GM12874 (cell line): ENCODE data around the gene SMOC2.

Source experiments
- TF ChIP-seq, protein P1 (sequence below): IDR thresholded peaks from 2 replicates; pipeline ENCODE4 v1.5.1; 2011; ENCODE audit warnings: low read depth, mild to moderate bottlenecking, control low read depth, low read length, moderate library complexity; ENCODE audit not compliant: insufficient read depth

Gene SMOC2

DNA sequence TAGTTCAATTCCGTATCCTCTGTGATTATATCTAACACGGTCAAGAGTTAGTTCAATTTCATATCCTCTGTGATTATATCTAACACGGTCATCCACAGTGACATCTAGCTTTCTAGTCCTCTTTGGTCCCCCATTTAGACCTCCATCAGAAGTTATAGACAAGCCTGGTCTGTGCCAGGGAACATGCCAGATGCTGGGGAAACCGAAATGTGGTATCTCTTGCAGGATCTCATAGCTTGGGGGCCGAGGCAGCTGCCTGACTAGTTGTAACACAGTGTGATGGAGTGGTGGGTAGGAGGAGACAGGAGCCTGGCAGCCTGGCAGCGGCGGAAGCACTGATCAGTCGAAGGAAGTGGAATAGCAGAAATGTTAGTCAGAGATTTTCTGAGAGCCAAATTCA is 13.8 kb upstream of the SMOC2 start:
- TF ChIP-seq, protein P1, sequence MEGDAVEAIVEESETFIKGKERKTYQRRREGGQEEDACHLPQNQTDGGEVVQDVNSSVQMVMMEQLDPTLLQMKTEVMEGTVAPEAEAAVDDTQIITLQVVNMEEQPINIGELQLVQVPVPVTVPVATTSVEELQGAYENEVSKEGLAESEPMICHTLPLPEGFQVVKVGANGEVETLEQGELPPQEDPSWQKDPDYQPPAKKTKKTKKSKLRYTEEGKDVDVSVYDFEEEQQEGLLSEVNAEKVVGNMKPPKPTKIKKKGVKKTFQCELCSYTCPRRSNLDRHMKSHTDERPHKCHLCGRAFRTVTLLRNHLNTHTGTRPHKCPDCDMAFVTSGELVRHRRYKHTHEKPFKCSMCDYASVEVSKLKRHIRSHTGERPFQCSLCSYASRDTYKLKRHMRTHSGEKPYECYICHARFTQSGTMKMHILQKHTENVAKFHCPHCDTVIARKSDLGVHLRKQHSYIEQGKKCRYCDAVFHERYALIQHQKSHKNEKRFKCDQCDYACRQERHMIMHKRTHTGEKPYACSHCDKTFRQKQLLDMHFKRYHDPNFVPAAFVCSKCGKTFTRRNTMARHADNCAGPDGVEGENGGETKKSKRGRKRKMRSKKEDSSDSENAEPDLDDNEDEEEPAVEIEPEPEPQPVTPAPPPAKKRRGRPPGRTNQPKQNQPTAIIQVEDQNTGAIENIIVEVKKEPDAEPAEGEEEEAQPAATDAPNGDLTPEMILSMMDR = no peak

GRCh38 chr6:168428052-168428826 is 12.7 kb upstream of the SMOC2 start:
- TF ChIP-seq, protein P1 = no peak

GRCh38 chr6:168428863-168429262 is 12.1 kb upstream of the SMOC2 start:
- TF ChIP-seq, protein P1 = no peak

- TF ChIP-seq, protein P1 = no peak
These were observed 8.8 kb upstream of the SMOC2 start for GRCh38 chr6:168432196-168432595.

DNA sequence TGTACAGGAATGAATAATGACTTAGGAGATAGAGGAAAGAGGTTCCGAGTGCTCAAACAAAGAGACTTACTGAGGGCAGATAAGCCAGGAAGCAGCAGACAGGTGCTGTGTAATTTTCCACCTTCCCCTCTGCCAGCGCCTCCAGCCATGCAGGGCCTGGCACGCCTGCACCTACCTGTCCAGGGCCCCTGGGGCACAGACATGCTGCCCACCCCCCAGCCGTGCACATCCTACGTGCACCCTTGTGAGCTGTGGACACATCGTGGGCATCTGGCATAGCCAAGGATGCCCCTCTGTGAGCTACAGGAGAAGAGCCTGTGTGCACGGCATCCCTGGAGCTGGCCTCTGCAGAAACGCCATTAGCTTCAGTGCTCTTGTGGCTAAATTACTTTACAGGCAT is 7.1 kb upstream of the SMOC2 start:
- TF ChIP-seq, protein P1 = no peak

DNA sequence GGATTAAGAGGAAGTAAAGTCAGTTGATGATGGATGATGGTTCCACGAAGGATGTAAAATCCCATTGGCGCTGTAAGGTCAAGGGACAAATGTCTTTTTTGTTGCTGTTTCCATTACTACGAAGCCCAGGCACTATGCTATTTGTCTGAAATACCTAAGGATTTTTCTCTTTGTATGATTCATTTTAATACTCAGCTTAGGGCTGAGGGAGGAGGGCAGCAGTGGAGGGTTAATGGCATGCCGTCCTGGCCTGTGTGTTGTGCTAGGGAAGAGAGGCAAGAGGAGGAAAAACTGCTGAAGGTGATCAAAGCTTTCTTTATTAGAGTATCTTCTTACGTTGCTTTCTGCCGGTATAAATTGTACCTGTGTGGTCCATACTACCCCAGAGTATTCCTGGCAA is 6.5 kb upstream of the SMOC2 start:
- TF ChIP-seq, protein P1 = no peak

DNA sequence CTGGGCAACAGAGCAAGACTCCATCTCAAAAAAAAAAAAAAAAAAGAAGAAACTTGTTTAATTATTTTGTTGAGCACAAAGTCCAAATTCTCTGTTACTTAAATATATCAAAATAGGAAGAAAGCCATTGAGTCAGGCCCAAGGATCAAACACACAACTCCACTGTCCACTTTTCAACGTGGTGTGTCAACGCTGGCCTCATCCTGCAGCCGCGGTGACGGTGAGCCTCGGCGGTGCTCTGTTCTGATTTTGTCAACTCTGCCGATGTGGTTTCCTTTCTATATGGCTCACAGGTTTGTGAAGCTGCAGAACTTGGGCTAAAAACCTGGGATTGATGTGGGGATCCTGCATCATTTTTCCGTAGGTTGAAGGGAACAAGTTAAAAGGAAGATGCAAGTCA is 3.2 kb upstream of the SMOC2 start:
- TF ChIP-seq, protein P1 = no peak
